ENCODE data around the gene DOC2B. TPM values are rescaled to one million over a fixed set of nuclear protein-coding genes. Genes with fewer than 3 reads are reported as not detected.

Gene DOC2B
- total RNA-seq, 1 donor from 2014 or later, result 59.6 TPM

- peaks cover 5% of the 10 kb centered on the region for H3K27me3 Mint-ChIP-seq (ENCODE audit: low read depth)
- H3K4me3 Mint-ChIP-seq, result no peak overlapping the region
- no peaks in the 10 kb centered on the region for H3K9me3 Mint-ChIP-seq
- peak; percentile 48 to 68 for DNase-seq (ENCODE audit: low spot score in 2 of 2, unreplicated experiment in 2 of 2)
- TF ChIP-seq CTCF (IDR thresholded peaks at IDR 0.05; ENCODE audit: unreplicated experiment), result no peak
- H3K4me1 Mint-ChIP-seq, result peaks cover 51% of the 10 kb centered on the region
- peaks cover 4% of the 10 kb centered on the region for H3K36me3 Mint-ChIP-seq
- H3K27ac Mint-ChIP-seq, result peak overlapping the region; percentile 88
Measured at GRCh38 chr17:193841-194806, 12.7 kb upstream of the DOC2B start.

GRCh38 chr17:193426-193810 lies 12.0 kb upstream of the DOC2B start:
- DNase-seq (ENCODE audit: low spot score in 2 of 2, unreplicated experiment in 2 of 2), result no peak
- no peaks in the 10 kb centered on the region for H3K9me3 Mint-ChIP-seq
- H3K27me3 Mint-ChIP-seq (ENCODE audit: low read depth), result peaks cover 5% of the 10 kb centered on the region
- peaks cover 8% of the 10 kb centered on the region for H3K36me3 Mint-ChIP-seq
- TF ChIP-seq CTCF (IDR thresholded peaks at IDR 0.05; ENCODE audit: unreplicated experiment), result no peak
- H3K4me3 Mint-ChIP-seq, result no peak overlapping the region
- peaks cover 44% of the 10 kb centered on the region for H3K4me1 Mint-ChIP-seq
- H3K27ac Mint-ChIP-seq, result peak overlapping the region; percentile 80

GRCh38 chr17:192666-193425 lies 11.4 kb upstream of the DOC2B start:
- H3K4me3 Mint-ChIP-seq, result no peak overlapping the region
- no peaks in the 10 kb centered on the region for H3K9me3 Mint-ChIP-seq
- H3K27me3 Mint-ChIP-seq (ENCODE audit: low read depth), result peaks cover 5% of the 10 kb centered on the region
- H3K27ac Mint-ChIP-seq, result peak overlapping the region; percentile 80
- no peak for DNase-seq (ENCODE audit: low spot score in 2 of 2, unreplicated experiment in 2 of 2)
- no peak for TF ChIP-seq CTCF (IDR thresholded peaks at IDR 0.05; ENCODE audit: unreplicated experiment)
- peaks cover 8% of the 10 kb centered on the region for H3K36me3 Mint-ChIP-seq
- peaks cover 42% of the 10 kb centered on the region for H3K4me1 Mint-ChIP-seq

- peaks cover 27% of the 10 kb centered on the region for H3K27me3 Mint-ChIP-seq (ENCODE audit: low read depth)
- no peak overlapping the region for H3K27ac Mint-ChIP-seq
- TF ChIP-seq CTCF (IDR thresholded peaks at IDR 0.05; ENCODE audit: unreplicated experiment), result no peak
- H3K9me3 Mint-ChIP-seq, result no peaks in the 10 kb centered on the region
- no peak for DNase-seq (ENCODE audit: low spot score in 2 of 2, unreplicated experiment in 2 of 2)
- peaks cover 8% of the 10 kb centered on the region for H3K36me3 Mint-ChIP-seq
- peaks cover 16% of the 10 kb centered on the region for H3K4me1 Mint-ChIP-seq
- H3K4me3 Mint-ChIP-seq, result no peak overlapping the region
Measured at GRCh38 chr17:189444-189843, 8.0 kb upstream of the DOC2B start.

- Mint-ChIP-seq H3K27ac (no peak overlapping the region), H3K4me3 (no peak overlapping the region), H3K9me3 (no peaks in the 10 kb centered on the region), H3K36me3 (peaks cover 8% of the 10 kb centered on the region), H3K4me1 (peaks cover 8% of the 10 kb centered on the region), H3K27me3 (ENCODE audit: low read depth) (peaks cover 50% of the 10 kb centered on the region)
- TF ChIP-seq CTCF (IDR thresholded peaks at IDR 0.05; ENCODE audit: unreplicated experiment), result no peak
- no peak for DNase-seq (ENCODE audit: low spot score in 2 of 2, unreplicated experiment in 2 of 2)
Measured at GRCh38 chr17:187130-187529, 5.7 kb upstream of the DOC2B start.
